ENCODE data around the gene USP37. TPM values are rescaled to one million over a fixed set of nuclear protein-coding genes. Genes with fewer than 3 reads are reported as not detected.

USP37 gene
- total RNA-seq, 1 donor from 2014 or later, result 23.3 TPM

DNA sequence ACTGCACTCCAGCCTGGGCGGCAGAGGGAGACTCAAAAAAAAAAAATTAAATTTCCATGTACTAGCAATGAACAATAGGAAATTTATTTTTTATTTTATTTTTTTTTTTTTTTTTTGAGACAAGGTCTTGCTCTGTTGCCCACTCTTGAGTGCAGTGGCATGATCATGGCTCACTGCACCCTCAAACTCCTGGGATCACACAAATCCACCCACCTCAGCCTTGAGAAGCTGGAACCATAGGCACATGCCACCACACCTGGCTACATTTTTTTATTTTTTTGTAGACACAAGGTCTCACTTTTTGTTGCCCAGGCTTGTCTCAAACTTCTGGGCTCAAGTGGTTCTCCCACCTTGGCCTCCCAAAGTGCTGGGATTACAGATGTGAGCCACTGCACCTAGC, 17.4 kb upstream of the USP37 start:
- Histone ChIP-seq H3K4me1 (no peaks in the 10 kb centered on the region), H3K9me3 (no peaks in the 10 kb centered on the region), H3K27ac (no peak overlapping the region), H3K36me3 (peaks cover 0 to 55% of the 10 kb centered on the region in 2 donors), H3K27me3 (no peaks in the 10 kb centered on the region), H3K4me3 (no peak overlapping the region)
- no peak for TF ChIP-seq POLR2AphosphoS5 (IDR thresholded peaks at IDR 0.05; ENCODE audit: insufficient read depth in 1 of 2, low read depth in 1 of 2)
- TF ChIP-seq, protein P1, sequence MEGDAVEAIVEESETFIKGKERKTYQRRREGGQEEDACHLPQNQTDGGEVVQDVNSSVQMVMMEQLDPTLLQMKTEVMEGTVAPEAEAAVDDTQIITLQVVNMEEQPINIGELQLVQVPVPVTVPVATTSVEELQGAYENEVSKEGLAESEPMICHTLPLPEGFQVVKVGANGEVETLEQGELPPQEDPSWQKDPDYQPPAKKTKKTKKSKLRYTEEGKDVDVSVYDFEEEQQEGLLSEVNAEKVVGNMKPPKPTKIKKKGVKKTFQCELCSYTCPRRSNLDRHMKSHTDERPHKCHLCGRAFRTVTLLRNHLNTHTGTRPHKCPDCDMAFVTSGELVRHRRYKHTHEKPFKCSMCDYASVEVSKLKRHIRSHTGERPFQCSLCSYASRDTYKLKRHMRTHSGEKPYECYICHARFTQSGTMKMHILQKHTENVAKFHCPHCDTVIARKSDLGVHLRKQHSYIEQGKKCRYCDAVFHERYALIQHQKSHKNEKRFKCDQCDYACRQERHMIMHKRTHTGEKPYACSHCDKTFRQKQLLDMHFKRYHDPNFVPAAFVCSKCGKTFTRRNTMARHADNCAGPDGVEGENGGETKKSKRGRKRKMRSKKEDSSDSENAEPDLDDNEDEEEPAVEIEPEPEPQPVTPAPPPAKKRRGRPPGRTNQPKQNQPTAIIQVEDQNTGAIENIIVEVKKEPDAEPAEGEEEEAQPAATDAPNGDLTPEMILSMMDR (IDR thresholded peaks at IDR 0.05), result no peak
- intact Hi-C loops (cut with DNase I), result no loop called here
- no peak for DNase-seq (ENCODE audit: extremely low spot score in 2 of 2)

DNA sequence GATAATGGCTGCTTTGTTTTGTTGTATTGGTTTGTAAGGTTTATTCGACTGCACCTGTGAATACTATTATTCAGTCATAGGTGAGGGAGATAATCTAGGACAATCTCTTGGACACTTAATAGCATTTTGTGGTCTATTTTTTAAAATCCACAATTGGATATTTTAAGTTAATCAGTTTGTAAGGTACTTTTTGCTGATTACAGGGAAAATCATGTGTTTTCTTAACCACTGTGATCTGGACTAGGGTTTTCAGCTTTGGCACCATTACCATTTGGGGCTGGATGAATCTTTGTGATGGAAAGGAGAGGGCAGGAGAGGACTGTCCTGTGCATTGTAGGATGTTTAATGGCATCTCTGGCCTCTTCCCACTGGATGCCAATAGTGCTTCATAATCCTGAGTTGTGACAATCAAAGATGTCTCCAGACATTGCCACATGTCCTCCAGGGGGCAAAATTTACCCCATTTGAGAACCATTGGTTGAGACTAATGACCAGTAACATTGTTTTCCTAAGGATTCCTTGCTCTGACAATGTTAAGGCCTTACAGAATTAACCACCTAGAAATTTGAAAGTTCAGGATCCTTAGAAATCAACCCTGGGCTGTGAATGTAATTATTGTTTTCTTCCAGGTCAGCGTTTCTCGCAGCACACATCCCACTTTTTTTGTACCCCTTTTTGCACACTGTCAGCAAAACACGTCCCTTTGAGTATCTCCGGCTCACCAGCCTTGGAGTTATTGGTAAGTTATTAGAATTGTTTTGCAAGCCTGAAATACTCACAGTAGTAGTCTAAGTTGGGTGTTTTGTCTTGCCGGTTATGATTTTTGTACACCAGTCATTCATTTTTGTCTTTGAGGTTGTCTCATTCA, 16.1 kb upstream of the USP37 start:
- TF ChIP-seq POLR2A (IDR thresholded peaks at IDR 0.05), result no peak
- no peak for TF ChIP-seq POLR2AphosphoS5 (IDR thresholded peaks at IDR 0.05; ENCODE audit: insufficient read depth in 1 of 2, low read depth in 1 of 2)
- TF ChIP-seq, protein P1 (IDR thresholded peaks at IDR 0.05), result no peak
- Histone ChIP-seq H3K36me3 (peaks cover 0 to 44% of the 10 kb centered on the region in 2 donors), H3K9me3 (no peaks in the 10 kb centered on the region), H3K4me3 (no peak overlapping the region), H3K27me3 (no peaks in the 10 kb centered on the region), H3K27ac (no peak overlapping the region), H3K4me1 (no peaks in the 10 kb centered on the region)
- no peak for DNase-seq (ENCODE audit: extremely low spot score in 2 of 2)
- intact Hi-C loops (cut with DNase I), result no loop called here

DNA sequence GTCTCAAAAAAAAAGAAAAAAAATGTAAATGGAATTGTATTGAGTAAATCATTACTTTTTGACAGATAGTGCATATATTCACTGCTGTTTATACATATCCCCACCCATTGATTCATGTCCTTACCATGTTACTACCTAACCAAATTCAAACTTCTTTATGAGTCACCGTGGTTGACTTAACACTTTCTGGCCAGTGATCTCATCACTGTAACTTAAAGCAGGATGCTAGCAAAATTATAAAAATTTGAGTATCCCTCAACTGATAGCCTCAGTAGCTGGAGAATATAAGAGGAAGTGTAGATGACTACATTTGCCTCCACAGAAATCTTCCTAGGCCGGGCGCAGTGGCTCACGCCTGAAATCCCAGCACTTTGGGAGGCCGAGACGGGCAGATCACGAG, 13.9 kb upstream of the USP37 start:
- TF ChIP-seq POLR2AphosphoS5 (IDR thresholded peaks at IDR 0.05; ENCODE audit: insufficient read depth in 1 of 2, low read depth in 1 of 2), result no peak
- no peak for TF ChIP-seq POLR2A (IDR thresholded peaks at IDR 0.05)
- TF ChIP-seq, protein P1 (IDR thresholded peaks at IDR 0.05), result no peak
- intact Hi-C loops (cut with DNase I), result no loop called here
- no peak overlapping the region for H3K4me3 ChIP-seq

DNA sequence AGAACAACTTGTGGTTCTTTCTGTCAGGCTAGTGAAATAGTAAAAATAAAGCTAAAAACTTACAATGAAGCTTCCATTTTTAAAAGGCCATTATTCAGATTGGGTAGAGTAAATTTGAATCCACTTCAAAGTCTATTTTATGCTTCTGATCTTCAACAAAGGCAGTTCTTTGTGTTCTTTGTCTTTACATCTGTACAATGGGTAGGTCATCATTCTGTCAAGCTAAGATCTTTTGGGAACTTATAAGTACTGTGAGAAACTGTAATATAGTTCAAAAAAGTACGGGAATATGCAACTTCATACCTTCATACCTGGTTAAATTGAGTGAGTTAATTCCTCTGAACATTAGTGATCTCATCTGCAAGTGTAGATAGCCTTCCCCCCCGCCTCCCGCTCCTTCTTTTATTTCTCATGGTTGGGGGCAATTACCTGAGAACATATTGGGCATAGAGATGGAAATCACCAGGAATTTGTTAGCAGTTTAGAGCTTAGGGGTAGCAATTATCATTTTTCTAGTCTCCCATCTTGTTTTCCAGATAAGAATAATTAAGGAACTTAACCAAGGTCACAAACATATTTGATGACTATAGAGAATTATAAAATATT, 10.2 kb upstream of the USP37 start:
- intact Hi-C loops (cut with DNase I), result no loop called here
- Histone ChIP-seq H3K36me3 (peaks cover 0 to 24% of the 10 kb centered on the region in 2 donors), H3K4me1 (peaks cover 16% of the 10 kb centered on the region), H3K4me3 (no peak overlapping the region), H3K27me3 (no peaks in the 10 kb centered on the region), H3K27ac (no peak overlapping the region), H3K9me3 (no peaks in the 10 kb centered on the region)
- DNase-seq (ENCODE audit: extremely low spot score in 2 of 2), result no peak
- TF ChIP-seq POLR2A (IDR thresholded peaks at IDR 0.05) (no peak), POLR2AphosphoS5 (IDR thresholded peaks at IDR 0.05; ENCODE audit: insufficient read depth in 1 of 2, low read depth in 1 of 2) (no peak)
- TF ChIP-seq, protein P1 (IDR thresholded peaks at IDR 0.05), result no peak

More for the DNA sequence above, 13.9 kb upstream of the USP37 start:
- Histone ChIP-seq H3K27ac (no peak overlapping the region), H3K27me3 (no peaks in the 10 kb centered on the region), H3K4me1 (peaks cover 16% of the 10 kb centered on the region), H3K36me3 (peaks cover 0 to 32% of the 10 kb centered on the region in 2 donors), H3K9me3 (no peaks in the 10 kb centered on the region)
- DNase-seq (ENCODE audit: extremely low spot score in 2 of 2), result no peak

Data from vagina (tissue), 2 donors.